GM12878 (cell line): ENCODE measurements around the gene SNCG. TPM values are rescaled to one million over a fixed set of nuclear protein-coding genes. Genes with fewer than 3 reads are reported as not detected.

Experiments
- ATAC-seq: fragments of 200-7000 bp; cut with Tn5 transposase; 3 replicates; pipeline ENCODE4 v1.9.1; 2020; ENCODE audit warnings: mild to moderate bottlenecking, moderate library complexity
- BruUV-seq: library from RNA; stranded (reverse); fragments of 400-500 nt; replicated peaks from 2 replicates; lab custom pipeline; 2021; lab: Mats Ljungman, UMichigan
- CTCF ChIA-PET: fragments of 300-600 bp; sonication (Branson Sonifier 250); formaldehyde crosslinking; extraction: SDS; loops from one replicate; lab custom pipeline; 2021; ENCODE audit warnings: inconsistent platforms; lab: Yijun Ruan, JAX
- POLR2A ChIA-PET: fragments of 350-600 bp; formaldehyde crosslinking; extraction: SDS; loops from one replicate; lab custom pipeline; 2021; ENCODE audit warnings: inconsistent platforms; lab: Charles Lee
- RAD21 ChIA-PET: fragments of 300-600 bp; sonication (Branson Sonifier 250); formaldehyde crosslinking; loops from one replicate; lab custom pipeline; 2023; ENCODE audit warnings: antibody characterized with exemption; ENCODE audit not compliant: unreplicated experiment; lab: Charles Lee
- SMC1A ChIA-PET: fragments of 300-600 bp; sonication (Branson Sonifier 250); formaldehyde crosslinking; loops from one replicate; lab custom pipeline; 2023; ENCODE audit not compliant: unreplicated experiment, uncharacterized antibody; lab: Charles Lee
- DNase-seq: peaks from one replicate; pipeline ENCODE4 v3.0.0-alpha.2; 2011; ENCODE audit warnings: low read depth, low spot score
- FAIRE-seq: peaks from 3 replicates; lab custom pipeline; 2011; peaks lifted over from hg19 to GRCh38; lab: Jason Lieb, UNC
- H2AFZ ChIP-seq: 2 replicates; pipeline ENCODE4 v1.6.0; 2011; ENCODE audit warnings: low read depth, low read length, control low read depth; ENCODE audit not compliant: control insufficient read depth
- H3K27ac ChIP-seq: 2 replicates; pipeline ENCODE4 v1.5.1; 2011; ENCODE audit warnings: control low read depth; ENCODE audit not compliant: control insufficient read depth, insufficient read depth
- H3K27me3 ChIP-seq, 2 experiments: replicated peaks in 1 of 2; 2 replicates each; pipeline versions ENCODE4 v1.6.0 to v1.6.1; 2011; ENCODE audit warnings: low read length in 1 of 2; ENCODE audit not compliant: control insufficient read depth in 2 of 2, insufficient read depth in 2 of 2
- H3K36me3 ChIP-seq, 2 experiments: 2 replicates each; pipeline ENCODE4 v1.5.1; 2011; ENCODE audit warnings: low read length in 1 of 2; ENCODE audit not compliant: control insufficient read depth in 2 of 2, insufficient read depth in 2 of 2
- H3K4me1 ChIP-seq: 2 replicates; pipeline ENCODE4 v1.6.1; 2011; ENCODE audit warnings: mild to moderate bottlenecking, low read length, moderate library complexity, mixed read lengths; ENCODE audit not compliant: control insufficient read depth, insufficient read depth
- H3K4me2 ChIP-seq: 2 replicates; pipeline ENCODE4 v1.6.0; 2011; ENCODE audit warnings: control low read depth; ENCODE audit not compliant: control insufficient read depth, insufficient read depth
- H3K4me3 ChIP-seq: fragments of 200-600 bp; sonication (generic); 2 replicates; pipeline ENCODE4 v1.5.1; 2016
- H3K79me2 ChIP-seq: 2 replicates; pipeline ENCODE4 v1.6.0; 2011; ENCODE audit warnings: low read length; ENCODE audit not compliant: control insufficient read depth, insufficient read depth
- H3K9ac ChIP-seq: 2 replicates; pipeline ENCODE4 v1.8.0; 2011; ENCODE audit warnings: low read length, control low read depth, mixed read lengths; ENCODE audit not compliant: control insufficient read depth, insufficient read depth
- H3K9me3 ChIP-seq: replicated peaks from 3 replicates; pipeline ENCODE4 v1.5.1; 2011; ENCODE audit warnings: mild to moderate bottlenecking, low read length; ENCODE audit not compliant: control insufficient read depth, insufficient read depth
- H4K20me1 ChIP-seq: 2 replicates; pipeline ENCODE4 v1.6.0; 2011; ENCODE audit not compliant: control insufficient read depth, insufficient read depth
- CBX5 ChIP-seq: sonication (generic); IDR thresholded peaks from 2 replicates; pipeline ENCODE4 v1.6.1; 2016; ENCODE audit warnings: low read depth, moderate library complexity, mild to moderate bottlenecking, inconsistent platforms
- E2F4 ChIP-seq: IDR thresholded peaks from 2 replicates; pipeline ENCODE4 v1.6.1; 2012; ENCODE audit warnings: low read depth, low read length, improper control_type of control experiment
- HDGF ChIP-seq: fragments of 450-650 bp; IDR thresholded peaks from 2 replicates; pipeline ENCODE4 v1.6.1; 2016; ENCODE audit warnings: antibody characterized with exemption
- LARP7 ChIP-seq: fragments of 450-650 bp; IDR thresholded peaks from 2 replicates; pipeline ENCODE4 v1.6.1; 2017; ENCODE audit warnings: mild to moderate bottlenecking
- MTA2 ChIP-seq: fragments of 450-650 bp; IDR thresholded peaks from 2 replicates; pipeline ENCODE4 v1.6.1; 2016; ENCODE audit warnings: low read depth, mild to moderate bottlenecking, moderate library complexity
- POU2F2 ChIP-seq: IDR thresholded peaks from 3 replicates; pipeline ENCODE4 v1.6.1; 2011; ENCODE audit warnings: low read depth, mild to moderate bottlenecking, low read length, borderline replicate concordance
- RBBP5 ChIP-seq: fragments of 200-600 bp; sonication (generic); conservative IDR thresholded peaks from 2 replicates; pipeline ENCODE4 v1.6.1; 2016
- REST ChIP-seq: IDR thresholded peaks from 2 replicates; pipeline ENCODE4 v1.6.1; 2012; ENCODE audit warnings: mild to moderate bottlenecking, low read depth, low read length
- RUNX3 ChIP-seq: IDR thresholded peaks from 2 replicates; pipeline ENCODE4 v1.6.1; 2012; ENCODE audit warnings: low read length, inconsistent platforms
- SMAD1 ChIP-seq: fragments of 450-650 bp; IDR thresholded peaks from 2 replicates; pipeline ENCODE4 v1.6.1; 2018; ENCODE audit warnings: mild to moderate bottlenecking, low read depth; ENCODE audit not compliant: partially characterized antibody
- SPI1 ChIP-seq: IDR thresholded peaks from 2 replicates; pipeline ENCODE4 v1.6.1; 2011; ENCODE audit warnings: low read depth, mild to moderate bottlenecking, low read length, moderate library complexity, borderline replicate concordance; ENCODE audit not compliant: insufficient read depth
- YY1 ChIP-seq: IDR thresholded peaks from 2 replicates; pipeline ENCODE4 v1.6.1; 2011; ENCODE audit warnings: low read depth, mild to moderate bottlenecking, low read length
- ZNF687 ChIP-seq: fragments of 450-650 bp; IDR thresholded peaks from 2 replicates; pipeline ENCODE4 v1.6.1; 2017; ENCODE audit warnings: mild to moderate bottlenecking, moderate library complexity
- WGBS: methylation state at CpG from one replicate; pipeline ENCODE4 v1.1.6; 2016; ENCODE audit warnings: low lambda C conversion rate; ENCODE audit not compliant: insufficient replicate concordance, insufficient coverage; ENCODE audit errors: missing lambda C conversion rate; 5-methylcytosine and 5-hydroxymethylcytosine counted together
- in situ Hi-C: fragments of 300-500 bp; cut with MboI; formaldehyde crosslinking; loops from 9 replicates; pipeline ENCODE4 v1.14.3; 2018; ENCODE audit warnings: mixed read lengths
- intact Hi-C: fragments of 100-400 bp; cut with micrococcal nuclease; formaldehyde crosslinking; loops from one replicate; pipeline ENCODE4 v1.14.2; 2022; ENCODE audit not compliant: unreplicated experiment
- polyA plus RNA-seq, 11 experiments: library from polyadenylated mRNA; depleted of rRNA in 4 of 11; unstranded in 6 of 11; stranded (reverse) in 5 of 11; fragments of >200 nt; fragmentation: Nextera tagmentation in 4 of 11; fragmentation: Illumina TruSeq in 1 of 11; extraction: Ambion mirVana in 4 of 11; extraction: Trizol in 1 of 11; gene quantifications; 1 replicate in 1 of 11; 2 replicates in 10 of 11; pipeline versions ENCODE4 v1.2.1 to v1.2.3, GENCODE V29; 2011 to 2016; ENCODE audit warnings: inconsistent platforms in 2 of 11, missing spikeins in 2 of 11, low read depth in 1 of 11
- total RNA-seq, 4 experiments: library from RNA; depleted of rRNA in 3 of 4; stranded (reverse); fragments of >200 nt in 3 of 4; fragmentation: Illumina TruSeq in 1 of 4; extraction: Trizol in 1 of 4; gene quantifications; 2 replicates each; pipeline versions ENCODE4 v1.2.1 to v1.2.3, GENCODE V29; 2013 to 2021

SNCG gene
- total and polyA plus RNA-seq, 10 of the 15 experiments (the other 5 are each of a cell fraction or from before 2014, with no cell fraction given) = 0.22 to 1.3 (median 0.42) TPM; not detected in 6

DNA sequence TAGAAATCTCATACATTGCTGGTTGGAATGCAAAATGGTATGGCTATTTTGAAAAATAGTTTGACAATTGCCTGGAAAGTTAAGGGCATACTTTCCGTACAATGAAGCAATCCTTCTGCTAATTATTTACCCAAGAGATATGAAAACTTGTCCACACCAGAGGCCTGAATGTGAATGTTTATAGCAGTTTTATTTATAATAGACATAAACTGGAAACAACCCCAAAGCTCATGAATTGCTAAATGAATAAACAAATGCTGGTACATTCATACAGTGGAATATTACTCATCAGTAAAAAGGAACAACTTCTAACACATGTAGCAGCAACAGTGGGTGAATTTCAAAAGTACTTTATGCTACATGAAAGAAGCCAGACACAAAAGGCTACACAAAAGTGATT, 43.7 kb upstream of the SNCG start:
- no peaks in the 10 kb centered on the region for H3K79me2 ChIP-seq
- BruUV-seq = no TSS peak
- WGBS = 91% methylated on average over 1 of the region's 1 CpG
- peaks cover 0 to 11% of the 10 kb centered on the region in 2 experiments; a peak in 3 of 4 replicates for H3K36me3 ChIP-seq
- H3K4me3 ChIP-seq = no peak overlapping the region
- POLR2A ChIA-PET = no interaction called here
- TF ChIP-seq RUNX3 (no peak), REST (no peak), CBX5 (no peak), LARP7 (no peak), E2F4 (no peak), SMAD1 (no peak), SPI1 (no peak), MTA2 (no peak), ZNF687 (no peak), POU2F2 (no peak), YY1 (no peak), HDGF (no peak), RBBP5 (no peak)
- TF ChIP-seq, all 136 proteins: peak for 0
- H3K9me3 ChIP-seq = no peaks in the 10 kb centered on the region
- H2AFZ ChIP-seq = no peak overlapping the region
- no peaks in the 10 kb centered on the region for H3K27me3 ChIP-seq
- H4K20me1 ChIP-seq = no peaks in the 10 kb centered on the region
- ChIA-PET SMC1A (interaction anchor here (0.8 to 1.2 kb wide), 2 partner anchors 11 to 14 kb away, joined by 3 read pairs; no protein-coding TSS in a partner anchor), RAD21 (no interaction called here), CTCF (interaction anchor here (1.7 kb wide), 1 partner anchor 9 kb away, joined by 4 read pairs; no protein-coding TSS in a partner anchor)
- no peak for DNase-seq
- no peak overlapping the region for H3K4me2 ChIP-seq
- H3K27ac ChIP-seq = no peak overlapping the region
- no peaks in the 10 kb centered on the region for H3K4me1 ChIP-seq
- in situ Hi-C loops (no loop called here), intact Hi-C loops (no loop called here)
- H3K9ac ChIP-seq = no peak overlapping the region
- ATAC-seq = no peak
- no peak for FAIRE-seq
